ENCODE measurements around the gene SHMT1.

DNA sequence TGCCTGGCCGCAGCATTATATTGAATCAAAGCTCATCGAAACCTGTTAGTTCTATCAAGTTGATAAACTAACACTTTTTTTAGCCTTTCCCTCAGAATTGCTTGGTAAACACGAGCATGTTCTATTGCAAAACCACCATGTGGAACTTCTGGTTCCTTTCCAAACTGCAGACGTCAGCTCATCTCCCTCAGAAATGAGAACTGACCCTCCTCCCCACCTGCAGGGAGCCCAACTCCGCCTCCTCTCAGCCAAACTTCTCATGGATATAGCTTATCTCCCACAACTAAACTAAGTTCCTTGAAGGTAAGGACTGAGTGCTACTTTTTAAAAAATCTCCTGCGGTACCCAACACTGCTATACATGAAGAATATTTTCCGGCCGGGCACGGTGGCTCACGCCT lies 6.7 kb downstream of the SHMT1 start:
- TF ChIP-seq ZNF416 (tag by site-specific recombination; IDR thresholded peaks at IDR 0.05) (no peak), BCL6B (tag by site-specific recombination; IDR thresholded peaks at IDR 0.05) (no peak), ZNF362 (tag by site-specific recombination; IDR thresholded peaks at IDR 0.05) (no peak), REPIN1 (tag by site-specific recombination; IDR thresholded peaks at IDR 0.05; ENCODE audit: low read depth) (no peak), ZBTB1 (tag by site-specific recombination; IDR thresholded peaks at IDR 0.05) (no peak)

Data from HEK293 (cell line).